OCI-LY7 (cell line): ENCODE measurements around the gene EPB41L2. TPM values are rescaled to one million over a fixed set of nuclear protein-coding genes. Genes with fewer than 3 reads are reported as not detected.

ENCODE experiments used
- BruUV-seq: library from RNA; stranded (reverse); fragments of 400-500 nt; replicated peaks from 2 replicates; lab custom pipeline; 2021; lab: Mats Ljungman, UMichigan
- CTCF ChIA-PET: fragments of 300-600 bp; sonication (Branson Sonifier 250); formaldehyde crosslinking; loops from one replicate; lab custom pipeline; 2022; ENCODE audit warnings: antibody characterized with exemption; ENCODE audit not compliant: unreplicated experiment; lab: Charles Lee
- POLR2A ChIA-PET: fragments of 300-600 bp; sonication (Branson Sonifier 250); formaldehyde crosslinking; loops from one replicate; lab custom pipeline; 2022; ENCODE audit warnings: antibody characterized with exemption; lab: Charles Lee
- DNase-seq: peaks from one replicate; pipeline ENCODE4 v3.0.0-alpha.2; 2015; ENCODE audit warnings: low spot score
- H2AFZ ChIP-seq: fragments of 200-600 bp; sonication (generic), shearing (Covaris generic); 2 replicates; pipeline ENCODE4 v1.6.1; 2014; ENCODE audit warnings: mild to moderate bottlenecking, antibody characterized with exemption, low read length, moderate library complexity
- H3K27ac ChIP-seq: fragments of 200-600 bp; sonication (generic); 2 replicates; pipeline ENCODE4 v1.5.1; 2014; ENCODE audit warnings: mixed run types, low read depth, mild to moderate bottlenecking, moderate library complexity, low read length, inconsistent platforms; ENCODE audit not compliant: poor library complexity, severe bottlenecking
- H3K36me3 ChIP-seq: fragments of 200-600 bp; sonication (generic); 2 replicates; pipeline ENCODE4 v1.6.1; 2014; ENCODE audit warnings: mild to moderate bottlenecking, antibody characterized with exemption, low read length, moderate library complexity, mixed read lengths; ENCODE audit not compliant: insufficient read depth
- H3K4me1 ChIP-seq: fragments of 200-600 bp; sonication (generic); 2 replicates; pipeline ENCODE4 v1.5.1; 2014; ENCODE audit warnings: mild to moderate bottlenecking, low read length; ENCODE audit not compliant: insufficient read depth, poor library complexity, severe bottlenecking
- H3K4me2 ChIP-seq: fragments of 200-600 bp; sonication (generic); 2 replicates; pipeline ENCODE4 v1.6.1; 2014; ENCODE audit warnings: mild to moderate bottlenecking, low read length
- H3K4me3 ChIP-seq: fragments of 200-600 bp; sonication (generic); 2 replicates; pipeline ENCODE4 v1.5.1; 2014; ENCODE audit warnings: mild to moderate bottlenecking, low read depth, low read length; ENCODE audit not compliant: poor library complexity, severe bottlenecking
- H3K79me2 ChIP-seq: fragments of 200-600 bp; sonication (generic); 2 replicates; pipeline ENCODE4 v1.6.1; 2016; ENCODE audit warnings: low read depth, mild to moderate bottlenecking, low read length, moderate library complexity, mixed read lengths; ENCODE audit not compliant: insufficient read depth
- H3K9me2 ChIP-seq: fragments of 200-600 bp; sonication (generic); 2 replicates; pipeline ENCODE4 v1.6.1; 2016; ENCODE audit warnings: mild to moderate bottlenecking, low read length, mixed read lengths; ENCODE audit not compliant: insufficient read depth
- H3K9me3 ChIP-seq: fragments of 200-600 bp; sonication (generic); 2 replicates; pipeline ENCODE4 v1.6.1; 2014; ENCODE audit warnings: mild to moderate bottlenecking, mixed run types, low read length, mixed read lengths
- H4K20me1 ChIP-seq: fragments of 200-600 bp; sonication (generic); 2 replicates; pipeline ENCODE4 v1.6.1; 2014; ENCODE audit warnings: mild to moderate bottlenecking, antibody characterized with exemption, low read length, moderate library complexity, mixed read lengths; ENCODE audit not compliant: insufficient read depth
- EZH2phosphoT487 ChIP-seq: fragments of 200-600 bp; sonication (generic); IDR thresholded peaks from 2 replicates; pipeline ENCODE4 v1.6.1; 2018; ENCODE audit warnings: low read depth, borderline replicate concordance, mild to moderate bottlenecking, mixed run types, antibody characterized with exemption, low read length, moderate library complexity, mixed read lengths
- intact Hi-C: fragments of 100-400 bp; cut with micrococcal nuclease; formaldehyde crosslinking; loops from one replicate; pipeline ENCODE4 v1.10.0; 2022; ENCODE audit not compliant: unreplicated experiment
- total RNA-seq, 2 experiments: library from RNA; depleted of rRNA in 1 of 2; stranded (reverse); fragments of >200 nt in 1 of 2; shearing (Covaris generic) in 1 of 2; gene quantifications; 2 replicates each; pipeline ENCODE4 v1.2.3, GENCODE V29; 2014 to 2022
- TF ChIP-seq, protein P1 (sequence below): fragments of 200-600 bp; sonication (generic); conservative IDR thresholded peaks from 2 replicates; pipeline ENCODE4 v1.5.1; 2014; ENCODE audit warnings: mild to moderate bottlenecking, antibody characterized with exemption, low read length, moderate library complexity, mixed read lengths

The EPB41L2 gene
- total RNA-seq, 2 experiments from 2014 or later: 36.7 to 138 TPM

DNA sequence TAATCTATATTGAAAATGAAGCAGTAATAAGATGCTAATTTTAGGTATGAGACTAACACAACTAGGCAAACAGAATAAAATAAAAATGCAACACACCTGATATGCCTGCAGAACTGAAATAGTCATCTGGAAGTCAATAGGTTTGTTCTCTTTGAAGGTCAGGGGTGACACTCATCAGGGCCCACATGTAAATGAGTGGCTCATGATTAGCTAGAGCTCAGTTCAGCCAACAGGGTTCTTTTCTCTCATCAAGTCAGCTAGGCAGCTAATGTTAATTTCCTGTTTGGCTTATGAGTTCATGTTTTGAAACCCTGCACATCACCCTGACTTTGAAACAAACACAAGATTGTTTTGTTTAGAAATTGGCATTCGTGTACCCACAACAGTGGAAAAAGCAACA, 212.0 kb downstream of the EPB41L2 start:
- Histone ChIP-seq H3K4me2 (no peak overlapping the region), H3K79me2 (no peaks in the 10 kb centered on the region), H2AFZ (no peak overlapping the region), H3K9me2 (no peaks in the 10 kb centered on the region), H3K4me1 (no peaks in the 10 kb centered on the region), H3K9me3 (no peaks in the 10 kb centered on the region), H3K36me3 (peaks cover 3% of the 10 kb centered on the region; the same call in 1 of the 2 replicates), H3K4me3 (no peak overlapping the region), H4K20me1 (no peaks in the 10 kb centered on the region), H3K27ac (no peak overlapping the region)
- intact Hi-C loops: no loop called here
- BruUV-seq: no TSS peak
- DNase-seq: no peak
- ChIA-PET POLR2A (interaction anchor here (0.8 kb wide), 1 partner anchor 10 kb away, joined by 4 read pairs; no protein-coding TSS in a partner anchor), CTCF (no interaction called here)
- no peak for TF ChIP-seq EZH2phosphoT487
- TF ChIP-seq, protein P1, sequence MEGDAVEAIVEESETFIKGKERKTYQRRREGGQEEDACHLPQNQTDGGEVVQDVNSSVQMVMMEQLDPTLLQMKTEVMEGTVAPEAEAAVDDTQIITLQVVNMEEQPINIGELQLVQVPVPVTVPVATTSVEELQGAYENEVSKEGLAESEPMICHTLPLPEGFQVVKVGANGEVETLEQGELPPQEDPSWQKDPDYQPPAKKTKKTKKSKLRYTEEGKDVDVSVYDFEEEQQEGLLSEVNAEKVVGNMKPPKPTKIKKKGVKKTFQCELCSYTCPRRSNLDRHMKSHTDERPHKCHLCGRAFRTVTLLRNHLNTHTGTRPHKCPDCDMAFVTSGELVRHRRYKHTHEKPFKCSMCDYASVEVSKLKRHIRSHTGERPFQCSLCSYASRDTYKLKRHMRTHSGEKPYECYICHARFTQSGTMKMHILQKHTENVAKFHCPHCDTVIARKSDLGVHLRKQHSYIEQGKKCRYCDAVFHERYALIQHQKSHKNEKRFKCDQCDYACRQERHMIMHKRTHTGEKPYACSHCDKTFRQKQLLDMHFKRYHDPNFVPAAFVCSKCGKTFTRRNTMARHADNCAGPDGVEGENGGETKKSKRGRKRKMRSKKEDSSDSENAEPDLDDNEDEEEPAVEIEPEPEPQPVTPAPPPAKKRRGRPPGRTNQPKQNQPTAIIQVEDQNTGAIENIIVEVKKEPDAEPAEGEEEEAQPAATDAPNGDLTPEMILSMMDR: no peak

DNA sequence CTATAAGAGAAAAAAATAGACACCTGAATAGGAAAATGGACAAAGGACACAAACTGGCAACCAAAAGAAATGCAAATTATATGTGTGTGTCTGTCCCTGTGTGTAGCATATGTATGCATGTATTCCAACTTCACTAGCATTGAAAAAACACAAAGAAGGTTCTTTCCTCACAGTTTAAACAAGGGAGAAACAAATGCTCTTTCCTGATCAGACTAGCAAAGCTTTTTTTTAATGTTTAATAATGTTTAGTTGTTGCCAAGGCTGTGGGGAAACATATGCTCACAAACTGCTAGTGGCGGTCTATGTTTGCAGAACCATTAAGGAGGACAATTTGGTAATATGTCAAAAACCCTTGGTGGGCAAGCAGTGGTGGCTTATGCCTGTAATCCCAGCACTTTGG, 213.5 kb downstream of the EPB41L2 start:
- no peaks in the 10 kb centered on the region for H4K20me1 ChIP-seq
- H2AFZ ChIP-seq: no peak overlapping the region
- CTCF ChIA-PET: no interaction called here
- H3K9me2 ChIP-seq: no peaks in the 10 kb centered on the region
- H3K4me3 ChIP-seq: no peak overlapping the region
- POLR2A ChIA-PET: no interaction called here
- DNase-seq: no peak
- no peaks in the 10 kb centered on the region for H3K9me3 ChIP-seq
- no peaks in the 10 kb centered on the region for H3K36me3 ChIP-seq
- H3K4me2 ChIP-seq: no peak overlapping the region
- no peaks in the 10 kb centered on the region for H3K79me2 ChIP-seq
- TF ChIP-seq, protein P1: no peak
- H3K27ac ChIP-seq: no peak overlapping the region
- intact Hi-C loops: no loop called here
- H3K4me1 ChIP-seq: no peaks in the 10 kb centered on the region
- BruUV-seq: no TSS peak

DNA sequence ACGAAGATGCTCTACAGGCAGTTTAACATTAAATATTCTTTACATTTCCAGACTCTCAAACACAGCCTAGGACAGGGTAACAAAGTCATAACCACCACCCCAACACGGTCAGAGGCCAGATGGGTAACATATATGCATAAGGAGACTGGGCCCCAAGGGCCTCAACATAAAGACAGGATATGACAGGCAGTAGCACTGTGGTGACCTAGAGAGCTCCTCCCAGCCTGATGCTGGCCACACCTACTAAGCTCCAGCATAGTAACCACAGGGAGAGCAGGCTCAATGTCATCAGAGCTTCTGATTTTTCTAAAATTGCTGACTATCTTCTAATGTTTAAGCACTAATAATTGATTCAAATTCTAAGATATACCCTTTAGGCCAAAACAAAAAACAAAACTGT, 214.1 kb downstream of the EPB41L2 start:
- Histone ChIP-seq H3K79me2 (no peaks in the 10 kb centered on the region), H3K9me3 (no peaks in the 10 kb centered on the region), H2AFZ (no peak overlapping the region), H3K4me2 (no peak overlapping the region), H3K4me3 (no peak overlapping the region), H3K36me3 (no peaks in the 10 kb centered on the region), H3K4me1 (no peaks in the 10 kb centered on the region), H3K9me2 (no peaks in the 10 kb centered on the region), H4K20me1 (no peaks in the 10 kb centered on the region), H3K27ac (no peak overlapping the region)
- TF ChIP-seq, protein P1: no peak
- TF ChIP-seq EZH2phosphoT487: no peak
- DNase-seq: no peak
- BruUV-seq: no TSS peak
- CTCF ChIA-PET: no interaction called here
- intact Hi-C loops: no loop called here
- POLR2A ChIA-PET: no interaction called here
